Activated CD4-positive, alpha-beta T cell treated with anti-CD3 and anti-CD28 coated beads, Interleukin-2, amount 50 U/mL, for 16 hours (primary cell): ENCODE measurements around the gene FASN.
A peak's percentile ranks its signal among the peaks of the same experiment; 100 is the strongest.

ENCODE experiments used
- DNase-seq: peaks from one replicate; pipeline ENCODE4 v3.0.0-alpha.2; 2020

FASN gene

DNA sequence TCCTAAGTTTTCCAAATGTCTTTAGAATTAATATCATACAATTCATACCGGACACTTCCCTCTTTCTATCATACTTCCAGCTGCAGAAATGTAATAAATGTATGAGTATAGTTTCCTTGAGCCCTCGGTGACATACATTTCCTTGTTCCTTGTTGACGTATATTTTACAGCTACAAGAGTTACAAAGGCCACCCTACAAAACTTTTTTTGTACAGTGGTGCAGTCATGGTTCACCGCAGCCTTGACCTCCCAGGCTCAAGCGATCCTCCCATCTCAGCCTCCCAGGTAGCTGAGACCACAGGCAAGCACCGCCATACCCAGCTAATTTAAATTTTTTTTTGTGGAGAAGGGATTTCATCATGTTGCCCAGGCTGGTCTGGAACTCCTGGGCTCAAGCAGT, 25.2 kb downstream of the FASN start:
- no peak for DNase-seq

DNA sequence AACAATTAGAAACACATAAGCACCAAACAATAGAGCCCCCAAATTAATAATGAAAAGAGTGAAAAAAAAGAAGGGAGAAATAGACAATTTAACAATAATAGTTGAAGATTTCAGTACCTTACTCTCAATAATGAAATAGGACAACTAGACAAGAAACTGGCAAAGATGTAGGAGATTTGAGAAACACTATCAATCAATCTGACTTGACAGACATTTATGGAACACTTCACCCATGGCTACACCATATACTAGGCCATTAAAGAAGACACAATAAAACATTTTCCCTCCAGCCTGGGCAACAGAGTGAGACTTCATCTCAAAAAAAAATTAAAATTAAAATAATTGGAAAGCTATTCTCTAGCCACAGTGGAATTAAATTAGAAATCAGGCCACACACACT, 27.4 kb downstream of the FASN start:
- no peak for DNase-seq

DNA sequence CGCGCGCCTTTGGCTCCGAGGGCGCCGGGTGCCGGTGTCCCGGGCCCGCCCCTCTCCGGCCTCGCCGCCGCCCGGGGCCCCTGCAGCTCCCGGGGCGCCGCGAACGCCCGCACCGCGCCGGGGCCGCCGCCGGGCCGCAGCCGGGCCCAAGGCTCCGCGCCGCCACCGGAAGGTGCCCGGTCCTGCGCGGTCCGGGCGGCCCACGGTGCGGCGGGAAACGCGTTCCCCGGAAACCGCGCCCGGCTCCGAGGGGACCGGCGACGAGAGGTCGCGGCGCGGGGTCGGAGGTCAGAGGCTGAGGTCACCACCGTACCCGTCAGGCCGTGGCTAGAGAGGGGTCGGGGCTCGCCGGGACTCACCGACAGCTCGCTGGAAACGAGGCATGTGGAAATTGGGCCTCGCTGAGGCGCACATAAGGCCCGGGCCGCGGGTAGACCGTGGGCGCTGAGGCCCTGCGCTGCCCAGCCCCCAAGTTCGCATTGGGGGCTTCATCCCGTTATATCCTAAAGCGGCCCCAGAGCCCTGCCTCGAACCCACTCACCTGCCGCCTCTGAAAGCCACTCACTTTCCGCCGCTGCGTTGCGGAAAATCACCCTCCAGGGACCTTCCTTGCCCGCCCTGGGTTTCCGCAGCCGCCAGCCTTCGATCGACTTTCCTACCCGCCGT, 32.3 kb downstream of the FASN start, which contains the start of gene DUS1L:
DUS1L (minus strand) TSS at position 167 of the 666 bp plus-strand sequence. CDS start 745 bp downstream, outside the sequence.
- DNase-seq: peak; percentile 71

DNA sequence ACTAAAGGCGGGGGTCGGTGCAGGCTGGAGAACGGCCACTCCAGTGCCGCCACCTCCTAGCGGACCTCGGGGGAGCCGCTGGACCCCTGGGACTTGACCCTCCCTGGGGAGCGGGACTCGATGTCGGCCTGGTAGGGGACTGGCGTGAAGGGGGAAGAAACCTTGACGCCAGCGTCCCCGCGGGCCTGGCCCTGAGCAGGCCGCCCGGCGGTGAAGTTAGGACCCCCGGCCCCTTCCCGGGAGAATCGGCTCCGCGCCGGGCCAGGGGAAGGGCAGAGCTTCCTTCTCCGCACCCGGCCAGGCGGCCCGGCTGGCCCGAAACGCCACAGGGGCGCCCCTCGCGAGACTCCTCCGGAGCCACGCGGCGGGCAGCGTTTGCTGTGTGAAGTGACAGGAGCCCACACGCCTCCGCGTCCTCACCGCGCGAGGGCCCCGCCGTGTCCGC, 32.8 kb downstream of the FASN start:
- no peak for DNase-seq

DNA sequence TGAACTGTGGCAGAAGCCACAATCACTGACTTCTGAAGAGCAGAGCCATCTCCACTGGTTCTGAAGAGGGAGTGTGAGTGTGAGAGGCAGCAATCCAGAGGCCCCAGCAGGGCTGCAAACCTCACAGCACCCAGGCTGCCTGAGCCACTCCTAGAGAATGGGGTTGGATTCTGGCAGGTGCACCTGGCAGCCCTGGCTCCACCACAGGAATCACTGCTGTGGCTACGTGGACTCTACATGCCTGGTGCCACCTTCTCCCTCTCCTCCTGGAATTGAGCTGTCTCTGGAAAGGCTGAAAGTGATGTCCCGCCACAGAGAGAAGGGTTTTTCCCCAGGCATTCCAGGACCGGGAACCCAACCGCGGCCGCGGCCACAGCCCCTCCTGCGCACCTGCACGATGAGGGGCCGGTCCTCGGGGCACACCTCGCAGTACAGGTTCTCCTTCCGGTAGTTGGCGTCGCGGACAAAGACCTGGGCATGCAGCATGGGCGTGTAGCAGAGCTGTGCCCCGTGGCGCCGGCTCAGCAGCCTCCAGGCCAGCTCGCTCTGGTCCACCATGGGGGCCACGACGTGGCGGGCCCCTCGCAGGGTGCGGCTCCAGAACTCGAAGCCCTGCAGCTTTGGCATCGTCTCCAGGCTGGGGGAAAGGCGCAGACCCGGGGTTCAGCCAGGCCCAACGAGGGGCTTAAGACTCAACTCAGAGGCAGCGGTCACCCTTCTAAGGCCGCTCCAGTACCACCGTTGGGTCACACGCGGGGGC, 33.4 kb downstream of the FASN start:
- DNase-seq: no peak

DNA sequence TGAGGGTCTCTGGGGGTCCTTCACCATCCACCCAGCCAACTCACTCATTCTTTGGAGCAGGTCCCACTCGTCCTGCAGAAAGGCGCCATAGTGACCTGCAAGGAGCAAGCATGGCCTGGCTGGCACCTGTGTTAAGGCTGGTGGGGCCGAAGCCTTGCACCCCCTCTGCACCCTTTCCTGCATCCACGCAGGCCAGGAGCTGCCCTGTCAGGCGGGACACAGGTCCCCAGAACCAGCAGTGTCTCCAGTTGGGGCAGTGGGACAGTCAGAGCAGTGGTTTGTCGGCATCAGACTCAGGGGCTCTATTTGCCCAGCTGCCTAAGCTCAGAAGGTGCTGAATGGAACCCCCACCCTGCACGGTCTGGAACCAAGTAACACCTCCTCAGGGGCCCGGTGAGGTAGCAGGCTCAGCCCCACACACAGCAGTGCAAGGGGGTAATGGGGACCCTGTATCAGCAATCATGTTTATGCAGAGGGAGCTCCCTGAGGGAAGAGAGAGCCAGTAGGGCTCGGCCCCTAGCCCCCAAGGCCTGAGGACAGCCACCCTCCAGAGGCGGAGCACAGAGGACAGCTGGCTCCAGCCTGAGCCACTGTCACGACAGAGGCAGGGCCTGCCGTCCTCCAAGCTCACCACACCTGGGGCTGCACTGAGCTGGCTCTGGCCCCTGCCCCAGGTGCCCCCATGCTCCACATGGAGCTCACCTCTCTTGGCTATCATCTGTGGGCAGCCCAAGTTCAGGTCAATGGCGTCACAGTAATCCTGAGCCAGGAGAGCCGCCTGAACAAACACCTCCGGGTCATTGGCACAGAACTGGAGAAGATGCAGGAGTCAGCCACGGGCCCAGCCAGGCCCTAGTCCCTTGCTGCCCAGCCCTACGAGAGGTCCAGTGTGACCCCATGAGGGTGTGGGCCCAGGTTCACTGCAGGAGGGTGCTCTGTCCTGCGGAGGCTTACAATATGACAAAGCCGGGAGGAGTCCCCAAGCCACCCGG, 34.3 kb downstream of the FASN start:
- DNase-seq: no peak

DNA sequence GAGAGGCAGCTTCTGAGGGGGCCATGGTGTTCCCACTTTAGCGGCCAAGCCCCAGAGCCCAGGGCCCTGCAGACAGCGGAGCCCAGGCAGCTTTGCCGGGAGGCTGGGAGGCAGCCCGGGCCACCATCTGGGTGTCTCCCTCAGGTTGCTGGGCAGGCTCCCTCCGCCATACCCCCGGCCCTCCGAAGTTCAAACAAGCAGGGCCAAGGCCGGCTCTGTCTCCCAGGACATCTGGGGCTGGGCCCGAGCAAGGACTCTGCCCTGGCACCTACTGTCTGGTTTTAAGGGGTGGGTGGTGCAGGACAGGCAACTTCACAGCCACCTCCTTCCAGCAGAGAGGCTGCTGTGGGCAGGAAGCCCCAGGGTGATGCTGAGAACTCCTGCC, 35.1 kb downstream of the FASN start:
- no peak for DNase-seq

DNA sequence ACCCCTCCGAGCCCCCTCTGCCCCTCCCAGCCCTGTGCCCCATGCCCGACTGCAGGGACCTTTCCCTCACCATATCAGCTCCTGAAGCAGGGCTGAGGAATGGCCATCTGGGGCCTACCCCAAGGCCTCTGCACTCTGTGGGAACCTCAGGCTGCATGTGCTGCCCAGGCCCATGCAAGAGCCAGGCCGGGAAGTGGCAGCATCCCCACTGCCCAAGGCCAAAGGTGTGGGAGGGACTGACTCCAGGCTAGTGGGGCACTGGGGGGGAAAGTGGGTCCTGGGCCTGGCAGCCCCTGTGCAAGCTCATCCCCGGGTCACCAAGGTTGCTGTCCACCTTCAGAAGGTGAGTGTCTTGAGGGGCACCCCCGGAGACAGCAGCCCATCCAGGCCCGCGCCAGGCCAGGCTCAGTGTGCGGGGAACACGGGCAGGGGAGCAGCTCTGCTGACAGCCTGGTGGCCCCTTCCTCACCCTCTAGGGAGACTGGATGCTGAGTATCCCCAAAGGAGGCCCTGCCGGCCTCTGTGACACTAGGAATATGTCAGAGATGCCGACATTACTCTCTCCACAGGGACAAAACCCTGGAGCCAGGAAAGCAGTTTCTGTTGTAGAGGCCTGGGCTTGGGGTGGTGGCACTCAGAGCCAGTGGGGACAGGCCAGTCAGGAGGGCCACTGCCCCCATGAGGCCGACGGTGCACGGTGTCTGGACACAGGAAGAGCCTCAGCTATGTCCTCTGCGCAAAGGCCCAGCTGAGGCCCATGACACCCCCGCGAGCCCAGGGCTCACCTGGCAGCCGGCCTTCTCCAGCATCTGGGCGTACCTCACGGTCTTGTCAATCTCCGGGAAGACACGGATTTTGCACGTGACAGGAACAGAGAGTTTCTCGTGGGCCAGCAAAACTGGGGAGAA, 35.7 kb downstream of the FASN start:
- no peak for DNase-seq

DNA sequence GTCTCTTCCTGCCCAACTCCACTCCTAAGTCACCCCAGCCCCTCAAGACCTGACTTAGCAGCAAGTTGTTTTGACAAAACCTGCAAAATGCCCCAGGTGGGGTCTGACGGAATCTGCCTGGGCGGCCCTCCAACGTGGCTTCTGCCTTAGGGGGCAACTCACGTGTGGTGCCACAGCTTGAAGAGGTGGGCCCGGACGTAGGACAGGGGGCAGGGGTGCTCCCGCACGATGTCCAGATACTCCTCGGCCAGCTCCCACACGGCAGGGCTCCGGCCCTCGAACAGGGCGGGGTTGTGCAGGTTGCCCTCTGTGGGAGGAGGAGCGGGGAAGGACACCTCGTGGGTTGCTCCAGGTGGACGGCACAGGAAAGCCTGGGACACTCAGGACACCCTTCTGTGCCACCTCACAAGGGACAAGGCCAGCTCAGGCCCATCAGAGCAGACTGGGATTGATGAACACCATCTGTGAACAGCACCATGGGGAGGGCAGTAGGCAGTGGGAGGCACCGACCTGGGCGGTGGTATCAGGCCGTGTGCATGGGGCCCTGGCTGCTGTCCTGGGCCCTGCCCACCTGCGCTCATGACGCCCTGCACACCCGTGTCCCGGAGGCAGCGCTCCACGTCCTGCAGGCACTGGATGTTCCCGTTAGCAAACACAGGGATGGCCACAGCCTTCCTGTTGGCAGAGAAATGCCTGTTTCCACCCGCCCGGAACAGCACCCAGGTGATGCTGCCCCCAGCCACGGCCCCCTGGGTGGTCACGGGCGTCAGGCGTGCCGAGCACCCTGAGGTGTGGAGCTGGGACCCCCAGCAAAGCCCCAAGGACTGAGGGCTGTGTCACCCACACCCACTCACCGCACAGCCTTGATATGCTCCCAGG, 36.8 kb downstream of the FASN start:
- no peak for DNase-seq

DNA sequence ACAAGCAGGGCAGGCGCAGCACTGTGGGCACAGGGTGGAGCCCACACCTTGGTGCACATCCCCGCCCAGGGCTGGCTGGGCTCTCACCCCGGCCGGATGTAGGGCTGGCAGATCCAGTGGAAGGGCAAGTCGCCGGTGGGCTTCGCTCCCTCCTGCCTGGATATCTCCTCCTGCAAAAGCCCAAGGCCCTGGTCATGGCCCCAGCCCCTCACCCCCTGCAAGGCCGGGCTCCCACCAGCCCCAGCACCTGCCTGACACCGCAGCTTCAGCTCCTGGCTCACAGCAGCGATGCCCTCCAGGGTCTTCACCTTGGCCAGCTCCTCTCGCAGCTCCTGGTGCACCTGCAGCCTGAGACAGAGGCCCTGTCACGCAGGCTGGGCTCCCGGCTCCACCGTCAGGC, 37.4 kb downstream of the FASN start:
- no peak for DNase-seq

DNA sequence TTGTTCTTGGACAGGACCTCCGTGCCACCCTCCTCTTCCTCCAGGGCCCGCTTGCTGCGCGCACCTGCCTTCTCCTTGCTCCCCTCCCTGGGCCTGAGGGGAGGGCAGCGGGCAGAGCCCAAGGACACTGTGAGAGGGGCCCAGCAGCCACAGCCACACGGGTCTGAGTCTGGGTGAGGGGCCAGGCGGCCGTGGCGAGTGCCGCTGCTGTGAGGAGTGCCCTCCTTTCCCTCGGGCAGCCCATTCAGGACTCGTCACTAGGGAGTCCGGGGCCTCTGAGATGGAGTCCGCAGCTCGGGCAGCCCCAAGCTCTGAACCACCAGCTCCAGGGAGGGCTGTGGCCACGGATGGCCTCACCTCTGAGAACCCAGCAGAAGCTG, 38.0 kb downstream of the FASN start:
- no peak for DNase-seq

DNA sequence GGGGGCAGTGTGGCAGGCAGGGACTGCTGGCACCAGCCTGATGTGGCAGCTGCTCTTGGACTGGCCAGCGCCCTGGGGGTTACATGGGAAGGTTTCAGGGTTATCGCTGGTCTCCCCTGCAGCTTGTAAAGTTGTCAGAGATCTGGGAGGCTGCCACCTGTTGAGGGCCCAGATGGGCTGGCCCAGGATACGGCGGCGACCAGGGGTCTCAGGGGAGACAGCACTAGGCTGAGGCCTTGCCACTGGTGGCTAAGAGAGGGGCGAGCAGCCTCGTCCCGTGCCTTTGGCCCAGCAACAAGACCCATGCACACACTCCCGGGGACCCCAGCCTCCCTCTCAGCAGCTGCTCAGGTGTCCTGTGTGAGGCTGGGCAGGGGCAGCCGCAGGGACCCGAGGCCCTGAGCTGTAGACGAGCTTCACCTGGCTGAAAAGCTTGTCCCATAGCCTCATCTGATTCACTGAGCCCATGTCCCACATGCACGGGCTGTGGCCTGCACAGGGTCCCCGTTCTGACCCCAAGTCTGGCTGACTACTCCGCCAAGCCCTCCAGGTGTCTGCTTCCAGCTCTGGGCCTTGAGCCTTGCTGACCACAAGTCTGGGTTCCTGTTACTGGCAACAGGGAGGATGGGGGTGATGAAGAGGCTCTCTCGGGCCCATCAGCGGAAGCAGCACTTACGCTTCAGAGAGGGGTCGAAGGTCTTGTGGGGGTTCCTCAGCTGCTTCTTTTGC, 38.6 kb downstream of the FASN start:
- DNase-seq: no peak

DNA sequence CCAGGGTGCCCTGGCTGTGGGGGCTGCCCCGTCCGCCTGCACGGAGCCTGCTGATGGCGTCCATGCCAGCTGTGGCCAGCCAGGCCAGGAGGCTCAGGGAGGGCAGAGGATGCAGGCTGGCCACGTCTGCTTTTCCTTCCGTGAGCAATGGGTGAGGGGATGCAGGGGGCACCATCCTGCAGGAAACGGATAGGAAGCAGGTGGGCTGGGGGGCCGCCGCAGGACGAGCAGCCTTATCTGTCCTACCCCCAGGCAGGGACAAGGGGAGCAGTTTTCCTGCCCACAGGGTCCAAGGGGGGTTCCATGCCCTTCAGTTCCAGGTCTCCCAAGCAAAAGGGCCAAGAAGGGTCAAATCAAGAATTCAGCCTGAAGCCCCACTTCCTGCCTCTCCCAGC, 39.2 kb downstream of the FASN start:
- DNase-seq: no peak

DNA sequence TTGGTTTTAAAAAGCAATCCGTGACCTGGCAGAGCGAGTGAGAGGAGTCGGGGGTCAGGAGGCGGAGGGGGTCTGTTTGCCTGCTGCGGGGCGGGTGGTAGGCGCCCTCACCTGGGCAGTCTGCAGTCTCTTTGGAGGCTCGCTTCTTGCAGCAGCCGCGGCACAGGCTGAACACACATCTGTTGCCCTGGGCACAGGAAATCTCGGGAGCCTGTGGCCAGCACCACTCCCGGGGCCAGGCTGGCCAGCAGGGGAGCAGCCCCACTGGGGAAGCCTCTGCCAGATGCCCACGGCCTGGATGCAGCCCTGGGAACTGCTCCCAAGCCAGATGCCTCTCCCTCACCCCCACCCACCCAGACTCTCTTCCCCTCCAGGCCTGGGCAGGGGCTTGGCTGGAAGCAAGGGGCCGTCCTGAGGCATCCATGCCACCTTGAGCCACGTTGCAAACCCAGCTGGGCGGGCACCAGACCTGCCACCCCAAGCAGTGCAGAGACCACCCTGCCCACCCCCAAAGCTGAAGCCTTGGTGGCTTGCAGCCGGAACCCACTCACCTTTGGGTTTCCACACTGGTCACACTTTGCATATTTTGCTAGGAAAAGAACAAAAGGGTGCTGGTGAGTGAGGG, 39.7 kb downstream of the FASN start:
- DNase-seq: no peak

DNA sequence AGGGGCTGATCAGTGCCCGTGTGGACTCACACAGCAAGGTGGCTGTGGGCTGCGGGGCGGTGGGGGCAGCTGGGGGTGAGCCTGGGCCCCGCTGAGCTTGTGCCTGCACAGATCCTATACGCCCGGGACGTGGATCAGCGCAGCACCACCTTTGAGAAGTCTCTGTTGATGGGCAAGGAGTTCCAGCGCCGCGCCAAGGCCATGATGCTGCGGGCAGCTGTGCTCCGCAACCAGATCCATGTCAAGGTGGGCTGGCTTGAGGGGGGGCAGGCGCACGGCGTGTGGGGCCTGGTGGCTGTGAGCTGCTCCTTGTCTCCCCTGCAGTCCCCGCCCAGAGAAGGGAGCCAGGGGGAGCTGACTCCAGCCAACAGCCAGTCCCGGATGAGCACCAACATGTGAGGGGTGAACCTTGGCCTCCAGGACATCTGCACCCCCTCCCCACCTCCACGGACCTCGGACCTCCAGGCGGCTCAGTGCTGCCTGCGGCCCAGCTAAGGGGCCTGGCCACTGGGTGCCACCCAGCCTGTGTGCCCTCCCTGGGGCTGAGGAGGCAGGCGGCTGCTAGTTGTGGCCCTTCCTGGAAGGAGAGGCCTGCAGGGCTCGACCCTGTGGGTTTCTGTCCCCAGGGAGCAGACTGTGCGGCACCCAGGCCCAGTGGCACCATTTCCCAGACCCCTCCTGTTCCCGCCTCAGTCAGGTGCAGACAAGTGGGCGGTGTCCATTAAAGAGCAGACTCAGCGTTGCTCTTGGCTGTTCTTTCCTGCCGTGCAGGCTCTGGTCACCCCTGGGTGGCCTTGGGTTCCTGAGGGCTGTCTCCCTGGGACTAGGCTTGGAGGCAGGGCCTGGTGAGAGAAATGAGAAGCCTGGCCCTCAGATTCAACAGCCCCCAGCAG, 41.1 kb downstream of the FASN start:
- no peak for DNase-seq

DNA sequence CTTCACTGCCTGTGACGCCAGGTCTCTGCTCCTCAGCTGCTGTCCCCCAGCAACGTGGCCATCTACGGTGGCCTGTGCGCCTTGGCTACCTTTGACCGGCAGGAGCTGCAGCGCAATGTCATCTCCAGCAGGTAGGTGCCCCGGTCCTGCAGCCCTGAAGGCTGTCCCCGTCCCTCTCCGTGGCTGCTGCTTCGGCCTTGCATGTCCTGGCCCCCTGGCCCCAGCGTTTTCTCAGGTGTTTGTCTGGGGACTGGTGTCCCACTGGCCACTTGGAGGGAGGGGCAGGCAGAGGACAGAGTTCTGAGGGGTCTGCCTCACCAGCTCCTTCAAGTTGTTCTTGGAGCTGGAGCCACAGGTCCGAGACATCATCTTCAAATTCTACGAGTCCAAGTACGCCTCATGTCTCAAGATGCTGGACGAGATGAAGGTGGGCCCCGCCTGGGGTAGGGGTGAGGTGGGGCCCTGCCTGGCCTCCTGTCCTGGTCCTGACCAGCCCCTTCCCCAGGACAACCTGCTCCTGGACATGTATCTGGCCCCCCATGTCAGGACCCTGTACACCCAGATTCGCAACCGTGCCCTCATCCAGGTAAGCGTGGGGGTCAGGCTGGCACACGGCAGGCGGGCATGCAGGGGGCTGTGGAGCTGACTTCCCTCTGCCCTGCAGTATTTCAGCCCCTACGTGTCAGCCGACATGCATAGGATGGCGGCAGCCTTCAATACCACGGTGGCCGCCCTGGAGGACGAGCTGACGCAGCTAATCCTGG, 41.9 kb downstream of the FASN start:
- no peak for DNase-seq

DNA sequence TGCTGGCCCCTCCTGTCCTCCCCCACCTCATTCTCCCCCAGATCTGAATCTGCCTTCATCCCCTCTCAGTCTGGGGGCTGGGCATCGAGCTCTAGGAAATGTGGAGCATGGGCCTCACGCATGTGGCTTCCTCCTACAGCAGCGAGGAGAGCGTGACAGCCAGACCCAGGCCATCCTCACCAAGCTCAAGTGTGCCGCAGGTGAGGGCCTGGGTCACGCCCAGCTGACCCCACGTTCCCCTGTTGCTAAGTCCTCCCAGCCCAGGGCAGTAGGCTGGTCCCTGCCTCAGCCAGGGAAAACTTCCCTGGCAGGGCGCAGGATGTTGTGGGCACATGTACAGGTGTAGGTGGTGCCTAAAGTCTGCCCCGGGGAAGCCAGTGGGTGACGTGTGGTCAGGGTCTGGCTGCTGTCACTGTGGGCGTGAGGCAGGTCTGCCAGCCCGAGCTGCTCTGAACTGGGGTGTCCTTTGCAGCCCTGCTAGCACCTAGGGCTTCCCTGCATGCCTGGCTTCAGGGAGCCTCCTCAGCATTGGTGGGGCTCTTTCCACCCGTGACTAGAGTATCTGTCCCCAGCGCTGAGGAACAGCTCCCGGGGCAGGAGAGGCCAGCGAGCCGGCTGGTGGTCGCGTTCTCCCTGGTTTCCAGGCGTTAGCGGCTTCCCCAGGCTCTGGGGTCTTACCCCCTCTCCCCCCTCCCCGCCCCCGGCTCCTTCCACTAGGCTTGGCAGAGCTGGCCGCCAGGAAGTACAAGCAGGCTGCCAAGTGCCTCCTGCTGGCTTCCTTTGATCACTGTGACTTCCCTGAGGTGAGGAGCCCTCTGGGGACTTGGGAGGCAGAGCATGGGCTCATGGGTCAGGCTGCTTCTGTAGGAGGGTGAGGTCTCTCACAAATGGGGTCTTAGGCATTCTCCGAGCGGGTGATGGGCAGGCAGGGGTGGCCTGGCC, 42.7 kb downstream of the FASN start:
- DNase-seq: no peak
